Activated CD8-positive, alpha-beta memory T cell treated with anti-CD3 and anti-CD28 coated beads, Interleukin-2, amount 10 ng/mL, durations not matched to agents 7 days and 5 days (primary cell): ENCODE data around the gene RAMP3. TPM values are rescaled to one million over a fixed set of nuclear protein-coding genes. Genes with fewer than 3 reads are reported as not detected.

Experiments used
- ATAC-seq: fragments of 150-1000 bp; cut with Tn5 transposase; one replicate; pipeline ENCODE4 v1.10.0; 2021; ENCODE audit warnings: moderate library complexity
- CTCF ChIA-PET: fragments of 350-600 bp; sonication (Branson Sonifier 250); formaldehyde crosslinking; loops from one replicate; lab custom pipeline; 2021; ENCODE audit warnings: antibody characterized with exemption; lab: Charles Lee
- DNase-seq: peaks from one replicate; pipeline ENCODE4 v3.0.0-alpha.2; 2020
- H3K27ac Mint-ChIP-seq: one replicate; pipeline ENCODE4 v1.8.0; 2021; ENCODE audit warnings: mild to moderate bottlenecking, mixed read lengths
- H3K27me3 Mint-ChIP-seq: one replicate; pipeline ENCODE4 v1.8.0; 2021; ENCODE audit warnings: mixed read lengths
- H3K36me3 Mint-ChIP-seq: one replicate; pipeline ENCODE4 v1.8.0; 2021; ENCODE audit warnings: mild to moderate bottlenecking, mixed read lengths
- H3K4me1 Mint-ChIP-seq: one replicate; pipeline ENCODE4 v1.8.0; 2021; ENCODE audit warnings: mixed read lengths
- H3K4me3 Mint-ChIP-seq: one replicate; pipeline ENCODE4 v1.8.0; 2021; ENCODE audit warnings: mild to moderate bottlenecking, moderate library complexity, mixed read lengths
- H3K9me3 Mint-ChIP-seq: one replicate; pipeline ENCODE4 v1.8.0; 2022; ENCODE audit warnings: low read depth, mixed read lengths
- total RNA-seq, 2 experiments: library from RNA; stranded (reverse); gene quantifications; one replicate each; pipeline ENCODE4 v1.2.3, GENCODE V29; 2021

Gene RAMP3
- total RNA-seq, 2 experiments from 2014 or later = not detected

GRCh38 chr7:45180084-45180986 lies 22.7 kb downstream of the RAMP3 start:
- Mint-ChIP-seq H3K4me1 (no peaks in the 10 kb centered on the region), H3K27me3 (peaks cover 12% of the 10 kb centered on the region), H3K36me3 (no peaks in the 10 kb centered on the region), H3K27ac (no peak overlapping the region), H3K4me3 (no peak overlapping the region), H3K9me3 (no peaks in the 10 kb centered on the region)
- no peak for ATAC-seq
- CTCF ChIA-PET = interaction anchor here (0.8 kb wide), 1 partner anchor 79 kb away, joined by 3 read pairs; no protein-coding TSS in a partner anchor
- DNase-seq = no peak

DNA sequence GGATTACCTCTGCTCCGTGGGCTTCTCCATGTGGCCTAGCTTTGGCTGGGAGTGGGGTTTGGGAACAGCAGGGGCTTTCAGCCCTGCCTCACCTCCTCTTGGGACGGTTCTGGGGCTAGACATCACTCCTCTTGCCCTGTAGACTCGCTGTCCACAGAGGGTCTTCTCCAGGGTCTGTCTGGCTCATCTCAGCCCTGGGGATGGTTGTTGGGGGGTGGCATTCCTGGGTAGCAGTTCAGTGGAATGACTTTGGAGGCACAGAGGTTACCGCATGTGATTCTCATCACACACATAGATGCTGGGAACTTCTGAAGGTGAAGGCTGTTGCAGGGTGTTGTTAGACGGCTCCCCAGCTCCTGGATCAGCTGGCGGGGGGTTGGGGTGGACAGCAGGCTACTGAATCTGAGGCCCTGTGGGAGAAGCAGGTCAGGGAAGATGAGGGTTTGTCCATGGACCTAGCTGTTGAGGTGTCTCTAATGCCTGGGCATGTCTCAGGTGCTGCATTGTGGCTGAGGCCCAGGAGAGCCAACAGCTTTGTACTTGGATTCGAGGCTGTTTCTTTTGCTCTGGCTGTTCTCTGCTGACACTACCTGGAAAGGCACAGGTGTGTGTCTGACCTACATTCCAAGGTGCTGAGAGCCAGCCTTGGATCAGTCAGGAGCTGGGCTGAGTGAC lies 23.8 kb downstream of the RAMP3 start:
- no peak overlapping the region for H3K4me3 Mint-ChIP-seq
- peaks cover 12% of the 10 kb centered on the region for H3K27me3 Mint-ChIP-seq
- DNase-seq = no peak
- no peaks in the 10 kb centered on the region for H3K4me1 Mint-ChIP-seq
- H3K9me3 Mint-ChIP-seq = no peaks in the 10 kb centered on the region
- H3K27ac Mint-ChIP-seq = no peak overlapping the region
- CTCF ChIA-PET = no interaction called here
- no peak for ATAC-seq
- H3K36me3 Mint-ChIP-seq = no peaks in the 10 kb centered on the region

GRCh38 chr7:45181991-45182855 lies 24.6 kb downstream of the RAMP3 start:
- CTCF ChIA-PET = no interaction called here
- no peaks in the 10 kb centered on the region for H3K36me3 Mint-ChIP-seq
- no peak for ATAC-seq
- H3K27ac Mint-ChIP-seq = no peak overlapping the region
- no peaks in the 10 kb centered on the region for H3K9me3 Mint-ChIP-seq
- peaks cover 12% of the 10 kb centered on the region for H3K27me3 Mint-ChIP-seq
- no peak for DNase-seq
- H3K4me3 Mint-ChIP-seq = no peak overlapping the region
- H3K4me1 Mint-ChIP-seq = no peaks in the 10 kb centered on the region

- no peak overlapping the region for H3K27ac Mint-ChIP-seq
- no peaks in the 10 kb centered on the region for H3K9me3 Mint-ChIP-seq
- H3K27me3 Mint-ChIP-seq = peaks cover 12% of the 10 kb centered on the region
- DNase-seq (peak; percentile 12), ATAC-seq (no peak)
- no peak overlapping the region for H3K4me3 Mint-ChIP-seq
- H3K36me3 Mint-ChIP-seq = no peaks in the 10 kb centered on the region
- CTCF ChIA-PET = no interaction called here
- no peaks in the 10 kb centered on the region for H3K4me1 Mint-ChIP-seq
Observed at GRCh38 chr7:45182856-45183710, 25.5 kb downstream of the RAMP3 start.

GRCh38 chr7:45183711-45184210 lies 26.2 kb downstream of the RAMP3 start:
- no peaks in the 10 kb centered on the region for H3K9me3 Mint-ChIP-seq

GRCh38 chr7:45184326-45185027 lies 26.9 kb downstream of the RAMP3 start:
- H3K4me1 Mint-ChIP-seq = no peaks in the 10 kb centered on the region
- H3K9me3 Mint-ChIP-seq = no peaks in the 10 kb centered on the region
- H3K27ac Mint-ChIP-seq = no peak overlapping the region
- ATAC-seq (no peak), DNase-seq (peak; percentile 31)
- CTCF ChIA-PET = no interaction called here
- H3K27me3 Mint-ChIP-seq = peaks cover 5% of the 10 kb centered on the region
- no peak overlapping the region for H3K4me3 Mint-ChIP-seq
- no peaks in the 10 kb centered on the region for H3K36me3 Mint-ChIP-seq

More at GRCh38 chr7:45183711-45184210, 26.2 kb downstream of the RAMP3 start:
- no peak overlapping the region for H3K27ac Mint-ChIP-seq
- peaks cover 9% of the 10 kb centered on the region for H3K27me3 Mint-ChIP-seq
- CTCF ChIA-PET = no interaction called here
- H3K4me3 Mint-ChIP-seq = no peak overlapping the region
- peak; percentile 19 for DNase-seq
- no peaks in the 10 kb centered on the region for H3K36me3 Mint-ChIP-seq
- H3K4me1 Mint-ChIP-seq = no peaks in the 10 kb centered on the region
- no peak for ATAC-seq

DNA sequence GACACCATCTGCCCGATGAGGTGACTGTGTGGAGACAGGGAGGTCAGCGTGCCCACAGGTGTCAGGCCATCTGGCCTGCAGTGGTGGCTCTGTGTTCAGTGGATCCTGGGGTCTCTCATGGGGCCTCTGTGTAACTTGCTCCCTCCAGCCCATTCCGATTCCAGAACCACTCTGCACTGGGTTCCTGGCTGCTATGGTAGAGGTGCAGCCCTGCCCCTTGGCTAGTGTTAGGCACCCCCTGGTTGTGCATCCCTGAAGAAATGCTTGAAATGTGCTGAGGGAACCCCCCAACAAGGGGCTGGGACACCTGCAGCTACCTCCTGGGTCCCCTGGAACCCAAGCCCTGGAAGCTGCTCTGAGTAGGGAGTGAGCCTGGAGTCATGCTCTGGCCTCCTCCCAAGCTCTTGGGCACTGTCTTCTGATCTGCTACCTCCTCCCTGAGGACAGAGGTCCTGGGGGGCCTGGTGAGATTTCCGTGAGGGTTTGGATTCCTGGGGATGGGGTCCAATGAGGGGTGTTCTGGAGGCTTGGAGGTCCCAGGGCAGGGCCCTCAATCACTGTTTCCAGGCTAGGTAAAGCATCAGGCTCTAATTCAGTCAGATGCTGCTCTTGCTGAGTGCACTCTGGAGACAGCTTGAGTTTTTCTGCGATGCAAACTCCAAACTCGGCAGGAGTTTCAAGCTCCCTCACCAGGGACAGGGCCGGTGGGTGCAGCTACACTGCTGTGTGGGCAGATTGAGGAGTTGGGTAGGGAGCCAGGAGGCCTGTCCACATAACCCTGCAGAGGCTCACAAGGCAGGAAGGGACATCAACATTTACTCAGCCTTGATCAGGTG lies 27.7 kb downstream of the RAMP3 start:
- H3K36me3 Mint-ChIP-seq = no peaks in the 10 kb centered on the region
- no peaks in the 10 kb centered on the region for H3K9me3 Mint-ChIP-seq
- ATAC-seq (no peak), DNase-seq (peak; percentile 34)
- CTCF ChIA-PET = no interaction called here
- peaks cover 2% of the 10 kb centered on the region for H3K27me3 Mint-ChIP-seq
- no peak overlapping the region for H3K27ac Mint-ChIP-seq
- H3K4me1 Mint-ChIP-seq = no peaks in the 10 kb centered on the region
- no peak overlapping the region for H3K4me3 Mint-ChIP-seq

- CTCF ChIA-PET = interaction anchor here (0.9 kb wide), 1 partner anchor 42 kb away, joined by 3 read pairs; no protein-coding TSS in a partner anchor
- Mint-ChIP-seq H3K9me3 (no peaks in the 10 kb centered on the region), H3K4me1 (no peaks in the 10 kb centered on the region), H3K36me3 (no peaks in the 10 kb centered on the region), H3K27ac (no peak overlapping the region), H3K4me3 (no peak overlapping the region), H3K27me3 (no peaks in the 10 kb centered on the region)
- ATAC-seq (no peak), DNase-seq (peak; percentile 19)
Observed at GRCh38 chr7:45185864-45186250, 28.3 kb downstream of the RAMP3 start.

- Mint-ChIP-seq H3K36me3 (no peaks in the 10 kb centered on the region), H3K9me3 (no peaks in the 10 kb centered on the region), H3K4me1 (no peaks in the 10 kb centered on the region), H3K27ac (no peak overlapping the region), H3K27me3 (peaks cover 2% of the 10 kb centered on the region), H3K4me3 (no peak overlapping the region)
- DNase-seq (peak; percentile 35), ATAC-seq (no peak)
- CTCF ChIA-PET = interaction anchor here (0.9 kb wide), 1 partner anchor 42 kb away, joined by 3 read pairs; no protein-coding TSS in a partner anchor
Observed at GRCh38 chr7:45186261-45186813, 28.7 kb downstream of the RAMP3 start.

GRCh38 chr7:45187089-45187945 lies 29.7 kb downstream of the RAMP3 start:
- CTCF ChIA-PET = no interaction called here
- Mint-ChIP-seq H3K27ac (no peak overlapping the region), H3K36me3 (no peaks in the 10 kb centered on the region), H3K4me1 (no peaks in the 10 kb centered on the region), H3K9me3 (peaks cover 1% of the 10 kb centered on the region), H3K4me3 (no peak overlapping the region), H3K27me3 (peaks cover 10% of the 10 kb centered on the region)
- ATAC-seq (no peak), DNase-seq (peak; percentile 37)
